AG04450 (cell line): Measurements from ENCODE around the gene HK1. TPM values are rescaled to one million over a fixed set of nuclear protein-coding genes. Genes with fewer than 3 reads are reported as not detected.
A peak's percentile ranks its signal among the peaks of the same experiment; 100 is the strongest.

Source experiments
- CTCF ChIA-PET: fragments of 300-600, 350-600 bp; formaldehyde crosslinking; extraction: SDS; loops from one replicate; lab custom pipeline; 2022; ENCODE audit warnings: antibody characterized with exemption, inconsistent platforms; lab: Charles Lee
- POLR2A ChIA-PET: fragments of 350-600 bp; formaldehyde crosslinking; extraction: SDS; loops from one replicate; lab custom pipeline; 2021; ENCODE audit warnings: antibody characterized with exemption, inconsistent platforms; lab: Yijun Ruan, JAX
- DNase-seq: peaks from one replicate; pipeline ENCODE4 v3.0.0-alpha.2; 2011; ENCODE audit warnings: low read depth, low spot score
- H3K27ac ChIP-seq: one replicate; pipeline ENCODE4 v1.5.1; 2012; ENCODE audit warnings: low read depth, low read length, control low read depth
- H3K27me3 ChIP-seq: one replicate; pipeline ENCODE4 v1.6.0; 2012; ENCODE audit warnings: low read length; ENCODE audit not compliant: control insufficient read depth, insufficient read depth
- H3K4me3 ChIP-seq: 2 replicates; pipeline ENCODE4 v1.5.1; 2011; ENCODE audit warnings: mild to moderate bottlenecking, low read depth, low read length, control low read depth
- H3K9me3 ChIP-seq: 2 replicates; pipeline ENCODE4 v1.5.1; 2012; ENCODE audit warnings: low read length; ENCODE audit not compliant: control insufficient read depth, insufficient read depth
- polyA plus RNA-seq: library from polyadenylated mRNA; depleted of rRNA; stranded (reverse); fragments of >200 nt; gene quantifications from 2 replicates; pipeline ENCODE4 v1.2.3, GENCODE V29; 2011
- TF ChIP-seq, protein P1 (sequence below): IDR thresholded peaks from 2 replicates; pipeline ENCODE4 v1.5.1; 2011; ENCODE audit warnings: low read depth, low read length, control low read depth, inconsistent platforms

The HK1 gene
- polyA plus RNA-seq, 1 experiment, result 31.9 TPM

DNA sequence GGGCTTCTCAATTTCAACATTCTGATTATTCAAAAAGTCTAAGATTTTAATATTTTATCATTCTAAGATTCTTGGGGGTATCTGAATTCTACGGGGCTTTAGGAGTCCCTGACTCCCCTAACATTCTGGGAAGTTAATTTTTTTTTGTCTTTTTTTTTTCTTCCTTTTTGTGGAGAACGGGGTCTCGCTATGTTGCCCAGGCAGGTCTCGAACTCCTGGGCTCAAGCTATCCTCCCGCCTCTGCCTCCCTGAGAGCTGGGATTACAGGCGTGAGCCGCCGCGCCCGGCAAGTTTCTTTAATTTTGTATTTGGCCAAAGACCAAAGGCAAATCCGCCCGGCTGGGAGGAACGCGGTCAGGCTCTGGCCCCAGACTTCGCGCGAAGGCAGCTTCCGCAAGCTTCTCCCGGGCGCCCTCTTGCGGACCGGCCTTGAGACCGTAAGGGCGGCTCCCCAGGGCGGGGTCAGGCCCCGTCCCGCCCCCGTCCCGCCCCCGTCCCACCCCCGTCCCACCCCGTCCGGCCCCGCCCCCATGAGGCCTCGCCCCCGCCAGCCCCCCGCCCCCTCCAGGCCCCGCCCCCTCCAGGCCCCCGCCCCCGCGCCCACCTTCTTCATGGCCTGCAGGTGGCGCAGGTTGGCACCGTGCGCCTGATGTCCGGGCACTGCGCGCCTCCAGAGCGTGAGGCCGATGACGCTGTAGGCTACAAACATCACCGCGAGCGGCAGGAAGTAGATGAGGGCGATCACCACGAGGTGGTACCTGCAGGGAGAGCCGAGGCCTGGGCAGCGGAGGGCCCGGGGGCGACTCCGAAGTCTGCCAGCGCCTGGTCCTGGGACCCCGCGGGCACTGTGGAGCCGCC, 130.3 kb downstream of the HK1 start:
- no peaks in the 10 kb centered on the region for H3K27me3 ChIP-seq
- ChIA-PET POLR2A (interaction anchor here (1.0 kb wide), 1 partner anchor 13 kb away, joined by 3 read pairs; no protein-coding TSS in a partner anchor), CTCF (interaction anchor here (0.5 to 2.0 kb wide), 28 partner anchors 8 to 505 kb away, joined by 3 to 17 read pairs (median 4); partner anchors contain the start of gene TACR2)
- peak overlapping the region; percentile 53 for H3K4me3 ChIP-seq
- peak; percentile 85 for DNase-seq
- H3K27ac ChIP-seq, result peak overlapping the region; percentile 31
- no peaks in the 10 kb centered on the region; the same call in 1 of the 2 replicates for H3K9me3 ChIP-seq
- TF ChIP-seq, protein P1, sequence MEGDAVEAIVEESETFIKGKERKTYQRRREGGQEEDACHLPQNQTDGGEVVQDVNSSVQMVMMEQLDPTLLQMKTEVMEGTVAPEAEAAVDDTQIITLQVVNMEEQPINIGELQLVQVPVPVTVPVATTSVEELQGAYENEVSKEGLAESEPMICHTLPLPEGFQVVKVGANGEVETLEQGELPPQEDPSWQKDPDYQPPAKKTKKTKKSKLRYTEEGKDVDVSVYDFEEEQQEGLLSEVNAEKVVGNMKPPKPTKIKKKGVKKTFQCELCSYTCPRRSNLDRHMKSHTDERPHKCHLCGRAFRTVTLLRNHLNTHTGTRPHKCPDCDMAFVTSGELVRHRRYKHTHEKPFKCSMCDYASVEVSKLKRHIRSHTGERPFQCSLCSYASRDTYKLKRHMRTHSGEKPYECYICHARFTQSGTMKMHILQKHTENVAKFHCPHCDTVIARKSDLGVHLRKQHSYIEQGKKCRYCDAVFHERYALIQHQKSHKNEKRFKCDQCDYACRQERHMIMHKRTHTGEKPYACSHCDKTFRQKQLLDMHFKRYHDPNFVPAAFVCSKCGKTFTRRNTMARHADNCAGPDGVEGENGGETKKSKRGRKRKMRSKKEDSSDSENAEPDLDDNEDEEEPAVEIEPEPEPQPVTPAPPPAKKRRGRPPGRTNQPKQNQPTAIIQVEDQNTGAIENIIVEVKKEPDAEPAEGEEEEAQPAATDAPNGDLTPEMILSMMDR, result peak; percentile 67

DNA sequence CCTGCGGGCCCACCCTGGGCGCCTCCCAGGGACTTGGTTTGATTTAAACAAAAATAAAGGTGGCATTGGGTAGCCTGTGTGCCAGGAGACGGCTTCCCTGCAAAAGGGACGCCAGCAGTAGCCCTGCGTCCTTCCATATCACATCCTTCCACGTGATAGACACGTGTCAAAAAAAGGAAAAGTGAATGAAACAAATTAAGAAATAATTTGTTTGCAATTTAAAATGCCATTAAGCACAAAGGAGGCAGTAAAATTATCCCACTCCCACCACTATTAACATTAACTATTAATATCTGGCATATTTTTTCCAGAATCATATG, 130.8 kb downstream of the HK1 start:
- Histone ChIP-seq H3K9me3 (no peaks in the 10 kb centered on the region; the same call in 1 of the 2 replicates), H3K27ac (peak overlapping the region; percentile 31), H3K27me3 (peaks cover under 1% of the 10 kb centered on the region), H3K4me3 (peak overlapping the region; percentile 53)
- TF ChIP-seq, protein P1, result no peak
- no peak for DNase-seq
- ChIA-PET POLR2A (interaction anchor here (1.0 kb wide), 1 partner anchor 13 kb away, joined by 3 read pairs; no protein-coding TSS in a partner anchor), CTCF (interaction anchor here (1.0 to 1.2 kb wide), 5 partner anchors 16 to 207 kb away, joined by 3 to 12 read pairs (median 7); no protein-coding TSS in a partner anchor)

- no peak overlapping the region for H3K4me3 ChIP-seq
- POLR2A ChIA-PET, result no interaction called here
- H3K27me3 ChIP-seq, result peaks cover 6% of the 10 kb centered on the region
- no peaks in the 10 kb centered on the region; the same call in 1 of the 2 replicates for H3K9me3 ChIP-seq
- TF ChIP-seq, protein P1, result no peak
- CTCF ChIA-PET, result no interaction called here
- no peak for DNase-seq
- H3K27ac ChIP-seq, result no peak overlapping the region
These were observed 131.7 kb downstream of the HK1 start for GRCh38 chr10:69409968-69410367.

- CTCF ChIA-PET, result interaction anchor here (0.7 to 1.8 kb wide), 4 partner anchors 57 to 317 kb away, joined by 3 to 6 read pairs (median 4); no protein-coding TSS in a partner anchor
- Histone ChIP-seq H3K27me3 (peaks cover 9% of the 10 kb centered on the region), H3K9me3 (no peaks in the 10 kb centered on the region), H3K4me3 (no peak overlapping the region), H3K27ac (no peak overlapping the region)
- TF ChIP-seq, protein P1, result no peak
- DNase-seq, result no peak
- POLR2A ChIA-PET, result no interaction called here
These were observed 132.2 kb downstream of the HK1 start for GRCh38 chr10:69410487-69410886.

DNA sequence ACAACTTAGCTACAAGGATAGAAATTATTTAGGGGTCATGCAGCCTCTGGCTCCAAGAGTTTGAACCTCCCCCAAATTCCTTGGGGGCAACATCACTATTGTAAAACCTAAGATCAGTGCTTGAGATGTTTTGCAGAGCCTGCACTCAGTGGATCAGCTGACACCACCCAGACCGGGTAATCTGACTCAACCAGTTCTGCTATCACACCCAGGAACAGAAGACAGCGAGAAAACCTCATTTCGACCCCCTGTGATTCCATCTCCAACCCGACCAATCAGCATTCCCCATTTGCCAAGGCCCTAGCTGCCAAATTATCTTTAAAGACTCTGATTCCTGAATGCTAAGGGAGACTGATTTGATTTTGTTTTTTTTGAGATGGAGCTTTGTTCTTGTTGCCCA, 133.2 kb downstream of the HK1 start:
- Histone ChIP-seq H3K27ac (no peak overlapping the region), H3K9me3 (no peaks in the 10 kb centered on the region), H3K4me3 (no peak overlapping the region), H3K27me3 (peaks cover 16% of the 10 kb centered on the region)
- TF ChIP-seq, protein P1, result no peak
- ChIA-PET POLR2A (no interaction called here), CTCF (interaction anchor here (1.1 to 1.8 kb wide), 4 partner anchors 96 to 425 kb away, joined by 4 to 6 read pairs (median 5); no protein-coding TSS in a partner anchor)
- no peak for DNase-seq
